ENCODE results near the gene TSHZ2. TPM values are rescaled to one million over a fixed set of nuclear protein-coding genes. Genes with fewer than 3 reads are reported as not detected.

The TSHZ2 gene
- total RNA-seq, 1 experiment from 2014 or later = 0.20 TPM

GRCh38 chr20:53141201-53142050 is 169.3 kb downstream of the TSHZ2 start (continued):
- TF ChIP-seq STAT6 (CRISPR knock-in tag; conservative IDR thresholded peaks at IDR 0.05; ENCODE audit: low read depth) (no peak), CDX4 (CRISPR knock-in tag; IDR thresholded peaks at IDR 0.05; ENCODE audit: borderline replicate concordance) (no peak), FOXK1 (CRISPR knock-in tag; IDR thresholded peaks at IDR 0.05) (no peak)

DNA sequence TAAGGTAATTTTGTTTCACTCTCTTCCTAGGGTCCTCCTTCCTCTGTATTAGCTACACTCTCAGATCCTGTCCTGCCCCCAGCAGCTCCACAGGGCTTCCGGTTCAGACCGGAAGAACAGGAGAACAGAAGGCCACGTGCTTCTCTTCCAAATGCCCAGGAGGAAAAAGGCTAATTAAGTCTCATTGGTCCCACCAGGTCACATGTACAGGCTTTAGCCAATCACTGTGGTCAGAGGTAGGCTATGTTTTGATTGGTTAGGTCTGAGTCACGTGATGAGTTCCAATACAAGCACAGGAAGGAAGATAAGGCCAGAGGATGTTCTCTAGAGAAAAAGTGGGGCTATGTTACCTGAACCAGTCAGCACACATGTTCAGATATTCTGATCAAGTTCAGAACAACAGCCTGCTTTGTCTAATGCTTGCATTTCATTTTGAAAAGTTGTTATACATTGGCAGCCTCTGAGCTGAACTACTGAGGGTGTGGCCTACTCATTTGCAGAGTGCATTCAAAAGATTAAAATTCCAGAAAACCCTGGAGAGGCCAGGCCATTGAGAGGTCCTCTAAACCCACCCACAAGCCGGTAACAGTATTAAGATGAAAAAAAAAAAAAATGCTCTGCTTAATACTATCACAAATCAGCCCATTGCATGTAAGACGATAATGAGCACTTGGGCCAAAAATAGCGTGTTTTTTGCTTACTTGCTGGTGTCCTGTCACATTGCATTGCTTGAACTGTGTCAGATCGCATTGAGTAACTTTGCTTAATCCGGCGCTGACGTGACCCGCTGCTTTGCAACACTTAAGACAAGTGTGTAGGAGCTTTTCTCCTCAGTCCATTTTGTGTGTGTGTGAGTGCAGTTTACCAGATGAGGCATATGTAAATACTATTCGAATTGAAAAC is 170.3 kb downstream of the TSHZ2 start:
- H3K4me1 Mint-ChIP-seq = peaks cover 6% of the 10 kb centered on the region
- DNase-seq (ENCODE audit: low spot score) = no peak
- TF ChIP-seq, protein P1, sequence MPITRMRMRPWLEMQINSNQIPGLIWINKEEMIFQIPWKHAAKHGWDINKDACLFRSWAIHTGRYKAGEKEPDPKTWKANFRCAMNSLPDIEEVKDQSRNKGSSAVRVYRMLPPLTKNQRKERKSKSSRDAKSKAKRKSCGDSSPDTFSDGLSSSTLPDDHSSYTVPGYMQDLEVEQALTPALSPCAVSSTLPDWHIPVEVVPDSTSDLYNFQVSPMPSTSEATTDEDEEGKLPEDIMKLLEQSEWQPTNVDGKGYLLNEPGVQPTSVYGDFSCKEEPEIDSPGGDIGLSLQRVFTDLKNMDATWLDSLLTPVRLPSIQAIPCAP (CRISPR knock-in tag; IDR thresholded peaks at IDR 0.05) = no peak
- TF ChIP-seq NFYB (CRISPR knock-in tag; conservative IDR thresholded peaks at IDR 0.05; ENCODE audit: low read depth) (peak; percentile 27; the same call in 1 of the 2 replicates), CDX4 (CRISPR knock-in tag; IDR thresholded peaks at IDR 0.05; ENCODE audit: borderline replicate concordance) (no peak), USF2 (CRISPR knock-in tag; IDR thresholded peaks at IDR 0.05) (peak; percentile 69), PRDM15 (CRISPR knock-in tag; IDR thresholded peaks at IDR 0.05) (no peak)
- CTCF ChIA-PET = interaction anchor here (1.2 kb wide), 1 partner anchor 74 kb away, joined by 4 read pairs; no protein-coding TSS in a partner anchor
- H3K9me3 Mint-ChIP-seq = peaks cover 7% of the 10 kb centered on the region
- no peak overlapping the region for H3K4me3 Mint-ChIP-seq
- H3K27ac Mint-ChIP-seq = no peak overlapping the region
- no peak for ATAC-seq
- H3K27me3 Mint-ChIP-seq (ENCODE audit: low read depth) = no peaks in the 10 kb centered on the region
- no peaks in the 10 kb centered on the region for H3K36me3 Mint-ChIP-seq
- POLR2A ChIA-PET = no interaction called here

DNA sequence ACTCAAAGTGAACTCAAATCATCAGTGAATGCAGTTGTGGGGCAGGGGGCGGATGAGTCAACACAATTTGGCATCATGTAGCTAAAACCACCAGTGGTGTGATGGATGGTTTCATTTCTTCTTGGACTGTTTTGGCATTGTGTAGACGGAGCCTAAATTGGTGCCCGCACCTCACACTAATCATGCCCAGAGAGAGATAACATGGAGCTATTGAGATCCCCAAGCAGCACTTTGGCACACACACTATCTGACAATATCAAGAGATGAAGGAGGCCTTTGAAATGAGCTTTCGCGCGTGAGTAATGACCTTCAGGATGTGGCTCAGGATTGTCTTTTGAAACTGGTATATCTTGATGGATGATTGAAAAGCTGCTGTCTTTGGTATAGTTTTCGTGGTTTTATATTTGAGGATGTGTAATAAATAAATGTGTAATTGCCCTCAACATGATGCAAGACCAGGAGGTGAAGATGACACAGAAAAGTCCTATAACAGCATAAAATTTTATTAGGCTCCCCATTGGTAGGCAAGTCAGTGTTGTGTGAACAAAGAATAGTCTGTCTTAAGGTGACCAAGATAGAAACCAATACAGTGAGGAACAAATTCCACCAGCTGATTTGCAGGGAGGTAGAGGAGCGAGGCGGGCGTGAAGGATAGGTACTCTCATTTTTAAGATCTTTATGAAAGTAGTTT is 174.2 kb downstream of the TSHZ2 start:
- Mint-ChIP-seq H3K27me3 (ENCODE audit: low read depth) (no peaks in the 10 kb centered on the region), H3K27ac (no peak overlapping the region), H3K9me3 (peaks cover 7% of the 10 kb centered on the region), H3K4me1 (peaks cover 10% of the 10 kb centered on the region), H3K36me3 (no peaks in the 10 kb centered on the region), H3K4me3 (no peak overlapping the region)
- no peak for ATAC-seq
- ChIA-PET CTCF (no interaction called here), POLR2A (no interaction called here)
- DNase-seq (ENCODE audit: low spot score) = no peak
- TF ChIP-seq TEAD1 (CRISPR knock-in tag; IDR thresholded peaks at IDR 0.05) (no peak), ERG (CRISPR knock-in tag; IDR thresholded peaks at IDR 0.05) (no peak), ZBTB43 (CRISPR knock-in tag; IDR thresholded peaks at IDR 0.05) (no peak), FOXJ3 (CRISPR knock-in tag; IDR thresholded peaks at IDR 0.05; ENCODE audit: borderline replicate concordance) (no peak), ZNF121 (CRISPR knock-in tag; IDR thresholded peaks at IDR 0.05) (no peak), ESRRA (CRISPR knock-in tag; IDR thresholded peaks at IDR 0.05; ENCODE audit: borderline replicate concordance) (no peak), NR3C1 (CRISPR knock-in tag; conservative IDR thresholded peaks at IDR 0.05; ENCODE audit: low read depth) (no peak)
- TF ChIP-seq, protein P2, sequence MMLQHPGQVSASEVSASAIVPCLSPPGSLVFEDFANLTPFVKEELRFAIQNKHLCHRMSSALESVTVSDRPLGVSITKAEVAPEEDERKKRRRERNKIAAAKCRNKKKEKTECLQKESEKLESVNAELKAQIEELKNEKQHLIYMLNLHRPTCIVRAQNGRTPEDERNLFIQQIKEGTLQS (CRISPR knock-in tag; conservative IDR thresholded peaks at IDR 0.05) = no peak

All from WTC11 (cell line).